HPDE6-E6E7 (cell line): Measurements from ENCODE around the gene FAM117B.
A peak's percentile ranks its signal among the peaks of the same experiment; 100 is the strongest.
"Not testable (repeated sequence)": the region's sequence is repeated elsewhere in the genome, so short reads cannot be mapped to it uniquely, and the experiment has no call there.

ENCODE experiments used
- DNase-seq: peaks from one replicate; pipeline ENCODE4 v3.0.0; 2011; ENCODE audit warnings: missing footprints; ENCODE audit errors: extremely low spot score

FAM117B gene

GRCh38 chr2:202703091-202703490 lies 68.3 kb downstream of the FAM117B start:
- DNase-seq = peak; percentile 32

- DNase-seq = no peak
Observed at GRCh38 chr2:202704248-202704647, 69.5 kb downstream of the FAM117B start.

GRCh38 chr2:202705446-202706020 lies 70.8 kb downstream of the FAM117B start:
- no peak for DNase-seq

- not testable (repeated sequence) for DNase-seq
Observed at GRCh38 chr2:202714971-202715935, 80.5 kb downstream of the FAM117B start.

GRCh38 chr2:202716114-202716718 lies 81.4 kb downstream of the FAM117B start:
- no peak for DNase-seq

GRCh38 chr2:202716953-202717597 lies 82.3 kb downstream of the FAM117B start:
- DNase-seq = no peak

- no peak for DNase-seq
Observed at GRCh38 chr2:202717598-202718310, 83.0 kb downstream of the FAM117B start.

GRCh38 chr2:202718614-202719013 lies 83.8 kb downstream of the FAM117B start:
- no peak for DNase-seq

GRCh38 chr2:202720226-202720625 lies 85.5 kb downstream of the FAM117B start:
- no peak for DNase-seq

GRCh38 chr2:202721621-202722020 lies 86.9 kb downstream of the FAM117B start:
- DNase-seq = no peak

GRCh38 chr2:202723746-202724145 lies 89.0 kb downstream of the FAM117B start:
- no peak for DNase-seq

GRCh38 chr2:202726070-202726469 lies 91.3 kb downstream of the FAM117B start:
- no peak for DNase-seq

GRCh38 chr2:202736826-202737225 lies 102.1 kb downstream of the FAM117B start:
- no peak for DNase-seq

GRCh38 chr2:202743613-202744012 lies 108.8 kb downstream of the FAM117B start:
- DNase-seq = no peak

GRCh38 chr2:202749477-202749876 lies 114.7 kb downstream of the FAM117B start:
- DNase-seq = no peak

GRCh38 chr2:202750763-202751427 lies 116.1 kb downstream of the FAM117B start:
- no peak for DNase-seq

- no peak for DNase-seq
Observed at GRCh38 chr2:202752071-202752470, 117.3 kb downstream of the FAM117B start.

GRCh38 chr2:202754936-202755335 lies 120.2 kb downstream of the FAM117B start:
- no peak for DNase-seq

- no peak for DNase-seq
Observed at GRCh38 chr2:202756598-202756997, 121.8 kb downstream of the FAM117B start.

- DNase-seq = no peak
Observed at GRCh38 chr2:202757339-202757738, 122.6 kb downstream of the FAM117B start.

- no peak for DNase-seq
Observed at GRCh38 chr2:202758128-202758527, 123.4 kb downstream of the FAM117B start.
